Activated T-cell treated with anti-CD3 and anti-CD28 coated beads for 48 hours (primary cell): ENCODE measurements around the gene CPNE6.
A peak's percentile ranks its signal among the peaks of the same experiment; 100 is the strongest.
"Not testable (repeated sequence)": the region's sequence is repeated elsewhere in the genome, so short reads cannot be mapped to it uniquely, and the experiment has no call there.

Experiments
- DNase-seq: peaks from one replicate; pipeline ENCODE4 v3.0.0-alpha.2; 2020; ENCODE audit warnings: low read depth

CPNE6 gene

GRCh38 chr14:24105609-24106239 lies 34.4 kb downstream of the CPNE6 start:
- not testable (repeated sequence) for DNase-seq

GRCh38 chr14:24106672-24107271 lies 35.4 kb downstream of the CPNE6 start:
- no peak for DNase-seq

GRCh38 chr14:24108336-24108874 lies 37.0 kb downstream of the CPNE6 start:
- no peak for DNase-seq

GRCh38 chr14:24110060-24110459 lies 38.7 kb downstream of the CPNE6 start:
- no peak for DNase-seq

DNA sequence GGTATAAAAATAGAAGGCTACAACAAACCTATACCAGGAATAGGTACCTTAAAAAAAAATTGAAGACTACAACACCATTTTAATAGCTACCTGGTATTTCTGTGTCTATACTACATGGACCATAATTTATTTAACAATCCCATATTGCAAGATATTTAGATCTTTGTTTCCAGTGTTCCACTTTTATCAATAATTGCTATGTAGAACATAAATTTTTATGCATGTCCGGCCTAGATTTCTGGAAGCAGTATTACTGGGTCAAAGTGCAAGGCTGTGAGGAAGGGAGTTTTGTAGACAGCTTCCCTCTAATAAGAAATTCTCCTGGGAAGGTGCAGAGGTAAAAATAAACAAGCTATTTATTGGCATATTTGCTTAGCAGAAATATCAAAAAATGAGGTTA lies 39.2 kb downstream of the CPNE6 start:
- no peak for DNase-seq

DNA sequence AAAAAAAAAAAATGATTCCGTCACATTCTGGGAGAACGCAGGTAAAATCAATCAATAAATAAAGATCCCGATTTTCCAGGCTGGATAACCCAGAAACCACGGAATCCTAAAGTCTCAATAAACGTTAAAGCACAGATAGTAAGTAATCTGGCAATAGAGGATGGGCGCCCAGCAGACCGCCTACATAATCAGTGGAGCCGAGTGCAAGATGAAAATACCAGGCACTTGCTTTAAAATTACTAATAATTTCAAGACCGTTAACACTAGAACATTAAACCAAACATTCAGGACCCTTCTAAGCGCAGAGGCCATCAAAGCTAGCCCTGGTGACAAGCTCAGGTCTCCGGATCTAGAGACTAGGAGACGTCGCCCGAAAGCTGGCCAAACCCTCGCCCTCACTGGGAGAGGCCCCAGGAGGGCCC lies 42.0 kb downstream of the CPNE6 start:
- DNase-seq = no peak

DNA sequence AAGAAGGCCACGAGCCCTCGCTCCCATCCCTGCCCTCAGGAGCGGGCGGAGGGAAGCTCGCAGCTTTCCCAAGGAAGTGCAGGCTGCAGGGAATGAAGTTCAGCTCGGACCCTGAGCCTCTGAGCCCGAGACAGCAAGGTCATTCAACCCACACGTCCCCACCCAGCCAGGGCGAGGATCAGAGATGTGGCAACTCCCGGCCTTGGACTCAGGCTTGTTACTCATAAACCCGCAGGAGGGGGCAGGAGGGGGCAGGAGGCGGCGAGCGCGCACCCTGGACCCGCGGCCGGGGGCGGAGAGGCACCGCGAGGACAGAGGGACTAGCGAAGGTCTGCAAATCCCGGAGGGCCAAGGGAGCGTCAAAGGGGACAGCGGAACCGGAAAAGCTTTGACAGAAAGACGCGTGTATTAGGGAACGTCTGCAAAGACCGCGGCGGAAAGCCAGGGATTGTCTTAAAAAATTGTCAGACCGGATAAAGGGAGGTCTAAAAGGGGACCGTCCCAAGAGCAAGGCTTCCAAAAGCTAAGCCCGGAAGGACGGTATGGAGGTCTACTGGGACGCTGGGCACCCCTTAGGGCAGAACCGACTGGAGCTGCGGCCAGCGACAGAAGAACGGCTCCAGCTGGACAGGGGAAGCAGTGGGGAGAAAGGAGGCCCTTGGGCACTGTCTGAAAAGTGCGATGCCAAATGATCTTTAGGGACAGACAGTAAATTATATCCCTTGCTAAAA lies 42.6 kb downstream of the CPNE6 start:
- peak; percentile 82 for DNase-seq

DNA sequence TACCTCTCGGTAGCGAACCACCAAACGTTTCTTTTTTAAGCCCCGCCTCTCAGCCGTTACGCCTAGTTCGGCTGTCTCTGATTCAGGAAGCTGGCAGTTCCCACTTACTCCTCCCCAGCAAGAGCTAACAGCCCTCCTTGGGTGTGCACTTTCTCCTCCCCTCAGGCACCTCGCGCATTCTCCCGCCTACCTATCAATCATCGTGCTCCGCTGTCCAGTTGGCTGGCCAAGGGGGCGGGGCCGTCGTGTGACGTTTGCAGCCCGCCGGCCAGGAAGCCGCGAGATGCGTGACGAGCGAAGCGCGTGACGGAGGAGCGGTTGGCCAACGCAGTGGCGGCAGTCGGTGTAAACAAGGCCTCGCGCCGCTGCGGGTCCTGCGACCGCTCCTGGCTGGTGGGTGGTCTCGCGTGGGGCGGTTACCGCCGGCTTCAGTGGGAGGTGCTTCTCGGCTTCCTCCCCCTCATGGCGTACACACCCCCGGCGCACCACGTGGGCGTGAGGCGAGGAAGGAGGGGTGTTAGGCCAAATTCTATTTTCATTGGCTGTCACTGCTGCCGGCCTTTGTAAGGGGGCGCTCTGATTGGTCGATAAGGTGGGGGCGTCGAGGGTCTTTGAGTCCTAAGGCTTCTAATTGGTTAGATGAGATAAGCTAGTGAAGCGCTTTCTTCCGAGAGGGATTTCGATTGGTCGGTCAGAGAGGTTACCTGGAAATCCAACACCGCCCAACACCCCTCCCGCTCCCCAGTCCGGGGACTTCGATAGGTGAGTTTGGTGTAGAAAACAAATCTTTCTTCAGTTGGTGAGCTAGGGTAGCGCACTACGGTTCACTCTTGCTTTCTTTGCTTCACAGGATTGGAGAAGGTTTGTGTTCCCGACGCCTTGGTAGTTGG lies 43.4 kb downstream of the CPNE6 start, which contains the start of the genes DCAF11 and NRL:
TSS of gene DCAF11 (plus strand) at position 246 of the 890 bp plus-strand sequence. CDS start 818 bp downstream, outside the sequence.
TSS of gene NRL (minus strand) at position 418 of the 890 bp plus-strand sequence. CDS start 32,101 bp downstream, outside the sequence.
- peak; percentile 97 for DNase-seq

GRCh38 chr14:24115422-24116127 lies 44.2 kb downstream of the CPNE6 start:
- no peak for DNase-seq

DNA sequence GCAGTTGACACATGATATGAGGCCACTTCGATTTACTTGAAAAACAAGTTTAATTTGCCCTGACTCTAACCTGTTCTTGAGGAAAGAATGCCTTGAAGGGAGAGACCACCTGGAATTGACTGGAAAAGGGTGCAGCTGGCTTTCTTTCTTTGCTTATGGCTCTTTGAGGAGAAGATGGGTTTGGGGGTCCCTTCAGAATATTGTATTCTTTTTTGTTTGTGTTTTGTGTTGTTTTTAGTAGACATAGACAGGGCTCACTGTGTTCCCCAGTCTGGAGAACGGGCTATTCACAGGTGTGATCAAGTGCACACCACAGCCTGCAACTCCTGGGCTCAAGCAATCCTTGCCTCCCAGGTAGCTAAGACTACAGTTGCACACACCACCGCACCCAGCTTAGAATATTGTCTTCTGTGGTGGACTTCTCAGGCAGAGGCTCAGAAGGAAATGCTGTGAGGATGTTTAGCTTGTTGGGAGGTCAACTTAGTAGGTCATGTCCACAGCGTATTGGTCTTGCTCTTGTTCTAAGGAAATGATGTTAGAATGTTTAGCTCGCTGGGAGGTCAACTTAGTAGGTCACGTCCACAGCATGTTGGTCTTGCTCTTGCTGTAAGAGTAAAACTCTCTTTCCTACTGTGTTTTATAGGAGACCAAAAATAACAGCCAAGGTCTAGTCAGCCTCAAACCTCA lies 44.9 kb downstream of the CPNE6 start:
- DNase-seq = no peak

DNA sequence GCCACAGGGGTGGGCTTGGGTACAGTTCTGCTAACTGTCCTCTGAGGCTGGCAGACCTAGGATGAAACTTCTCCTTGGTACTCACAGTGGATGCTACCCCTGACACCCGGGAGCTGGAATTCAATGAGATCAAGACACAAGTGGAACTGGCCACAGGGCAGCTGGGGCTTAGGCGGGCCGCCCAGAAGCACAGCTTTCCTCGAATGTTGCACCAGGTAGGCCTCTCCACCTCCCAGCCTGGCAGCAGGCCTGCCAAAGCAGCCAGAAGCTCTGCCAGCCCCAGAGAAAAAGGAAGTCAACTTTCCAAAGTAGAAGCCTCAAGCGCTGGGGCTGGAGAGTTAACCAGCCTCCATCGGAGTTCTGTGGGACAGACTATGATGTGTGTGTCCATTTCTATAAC lies 45.8 kb downstream of the CPNE6 start:
- DNase-seq = no peak

DNA sequence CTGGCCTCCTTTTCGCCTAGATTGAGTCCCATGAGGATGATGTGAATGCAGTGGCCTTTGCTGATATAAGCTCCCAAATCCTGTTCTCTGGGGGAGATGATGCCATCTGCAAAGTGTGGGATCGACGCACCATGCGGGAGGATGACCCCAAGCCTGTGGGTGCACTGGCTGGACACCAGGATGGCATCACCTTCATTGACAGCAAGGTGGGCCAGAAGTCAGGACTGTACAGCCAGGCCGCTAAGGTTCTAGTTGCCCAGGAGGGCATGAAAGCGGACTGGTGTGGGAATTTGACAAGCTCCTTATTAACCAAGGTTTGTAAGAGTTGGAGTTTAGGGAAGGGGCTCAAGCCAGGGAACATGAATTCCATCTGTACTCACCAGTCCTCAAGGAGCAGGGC lies 48.3 kb downstream of the CPNE6 start:
- no peak for DNase-seq

- DNase-seq = no peak
These were observed 49.8 kb downstream of the CPNE6 start for GRCh38 chr14:24121210-24121609.

DNA sequence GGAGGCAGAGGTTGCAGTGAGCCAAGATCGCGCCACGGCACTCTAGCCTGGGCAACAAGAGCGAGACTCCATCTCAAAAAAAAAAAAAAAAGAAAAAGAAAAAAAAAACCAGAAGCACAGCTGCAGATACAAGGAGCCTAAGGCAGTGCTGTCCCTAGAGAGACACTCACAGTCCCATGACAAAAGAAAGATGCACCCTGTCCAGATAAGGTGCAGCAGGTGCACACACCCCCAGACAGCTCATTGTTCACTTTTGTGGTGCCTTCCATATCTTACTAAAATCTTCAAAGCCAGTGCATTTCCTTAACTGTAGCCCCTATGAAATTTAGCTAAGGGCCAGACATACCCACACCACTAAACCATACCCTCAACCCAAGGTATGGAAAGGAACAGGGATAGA lies 51.1 kb downstream of the CPNE6 start:
- DNase-seq = no peak

GRCh38 chr14:24122898-24123297 lies 51.5 kb downstream of the CPNE6 start:
- DNase-seq = no peak

DNA sequence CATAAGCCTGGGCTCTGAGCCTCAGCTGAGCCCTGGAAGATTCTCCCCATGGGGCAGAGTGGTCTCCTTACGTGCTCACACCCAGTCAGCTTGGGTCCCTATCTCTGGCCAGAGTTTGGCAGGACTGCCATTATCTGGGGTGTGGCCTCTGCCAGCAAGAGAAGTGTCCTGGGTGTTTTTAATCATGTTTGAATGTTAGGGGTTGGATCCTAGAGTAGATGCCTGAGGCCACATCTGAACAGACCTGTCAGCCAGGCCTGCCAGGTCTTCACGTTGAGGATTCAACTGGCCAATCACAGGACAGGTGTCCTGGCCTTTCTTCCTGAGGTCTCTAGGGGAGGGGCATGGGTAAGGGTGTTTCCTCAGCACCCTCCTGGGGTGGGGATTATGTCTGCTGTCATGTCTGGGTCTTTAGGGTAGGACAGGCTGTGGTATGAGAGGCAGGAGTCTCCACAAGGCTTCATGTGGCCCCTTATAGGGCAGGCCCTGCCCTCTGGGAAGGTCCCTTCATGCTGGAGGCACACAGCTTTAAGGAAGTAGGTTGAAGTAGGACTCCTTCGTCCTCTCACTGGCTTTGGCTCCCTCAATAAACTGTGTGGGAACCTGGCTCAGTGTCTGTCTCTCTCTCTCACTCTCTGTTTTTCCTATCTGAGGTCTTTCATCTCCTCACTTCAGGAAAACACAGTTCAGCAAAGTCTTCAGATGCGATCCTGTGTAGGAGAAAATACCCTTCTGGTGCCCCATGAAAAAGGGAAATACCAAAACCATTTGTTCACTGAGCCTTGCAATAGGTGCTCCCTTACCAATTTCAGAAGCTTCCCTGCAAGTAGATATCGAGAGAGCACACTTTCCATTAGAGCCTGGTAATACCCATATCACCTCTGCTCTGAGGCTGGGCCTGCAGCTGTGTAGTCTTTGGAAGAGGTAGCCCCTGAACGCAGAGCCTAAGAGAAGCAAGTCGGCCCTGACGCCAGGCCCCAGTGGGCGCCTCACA lies 52.4 kb downstream of the CPNE6 start:
- DNase-seq = no peak

DNA sequence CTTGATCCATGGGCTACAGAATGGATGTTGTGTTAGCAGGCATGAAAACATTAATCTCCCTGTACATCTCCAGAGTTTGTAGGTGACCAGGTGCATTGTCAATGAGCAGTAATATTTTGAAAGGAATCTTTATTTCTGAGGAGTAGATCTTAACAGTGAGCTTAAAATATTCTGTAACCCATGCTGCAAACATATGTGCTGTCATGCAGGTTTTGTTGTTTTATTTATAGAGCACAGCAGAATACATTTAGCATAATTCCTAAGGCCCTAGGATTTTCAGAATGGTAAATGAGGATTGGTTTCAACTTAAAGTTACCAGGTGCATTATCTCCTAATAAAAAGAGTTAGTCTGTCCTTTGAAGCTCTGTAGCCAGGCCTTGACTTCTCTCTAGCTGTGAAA lies 55.6 kb downstream of the CPNE6 start:
- DNase-seq = no peak

GRCh38 chr14:24127673-24128072 lies 56.3 kb downstream of the CPNE6 start:
- no peak for DNase-seq
